ENCODE measurements around the gene EHD2.

DNA sequence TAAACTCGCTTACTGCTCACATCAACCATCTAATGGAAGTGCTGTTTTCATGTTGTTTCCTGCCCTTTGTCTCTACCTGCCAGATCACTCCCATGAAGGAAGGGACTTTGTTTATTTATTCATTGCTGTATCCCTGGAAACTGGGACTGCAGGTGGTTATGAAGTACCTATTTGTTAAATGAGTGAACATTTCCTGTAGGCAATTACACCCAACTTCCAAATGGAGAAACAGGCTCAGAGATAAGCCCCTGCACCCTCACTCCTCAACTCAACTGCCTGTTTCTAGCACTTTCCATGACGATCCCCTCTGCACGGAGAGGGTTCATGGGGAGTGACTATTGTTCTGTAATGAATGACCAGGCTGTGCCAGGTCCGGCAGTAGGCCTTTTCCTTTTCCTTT is 63.3 kb downstream of the EHD2 start:
- TF ChIP-seq, protein P1, sequence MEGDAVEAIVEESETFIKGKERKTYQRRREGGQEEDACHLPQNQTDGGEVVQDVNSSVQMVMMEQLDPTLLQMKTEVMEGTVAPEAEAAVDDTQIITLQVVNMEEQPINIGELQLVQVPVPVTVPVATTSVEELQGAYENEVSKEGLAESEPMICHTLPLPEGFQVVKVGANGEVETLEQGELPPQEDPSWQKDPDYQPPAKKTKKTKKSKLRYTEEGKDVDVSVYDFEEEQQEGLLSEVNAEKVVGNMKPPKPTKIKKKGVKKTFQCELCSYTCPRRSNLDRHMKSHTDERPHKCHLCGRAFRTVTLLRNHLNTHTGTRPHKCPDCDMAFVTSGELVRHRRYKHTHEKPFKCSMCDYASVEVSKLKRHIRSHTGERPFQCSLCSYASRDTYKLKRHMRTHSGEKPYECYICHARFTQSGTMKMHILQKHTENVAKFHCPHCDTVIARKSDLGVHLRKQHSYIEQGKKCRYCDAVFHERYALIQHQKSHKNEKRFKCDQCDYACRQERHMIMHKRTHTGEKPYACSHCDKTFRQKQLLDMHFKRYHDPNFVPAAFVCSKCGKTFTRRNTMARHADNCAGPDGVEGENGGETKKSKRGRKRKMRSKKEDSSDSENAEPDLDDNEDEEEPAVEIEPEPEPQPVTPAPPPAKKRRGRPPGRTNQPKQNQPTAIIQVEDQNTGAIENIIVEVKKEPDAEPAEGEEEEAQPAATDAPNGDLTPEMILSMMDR (IDR thresholded peaks at IDR 0.05): no peak
- no peak for TF ChIP-seq POLR2A (IDR thresholded peaks at IDR 0.05)
